OCI-LY3 (cell line): ENCODE measurements around the gene CCDC24.

ENCODE experiments used
- H2AFZ ChIP-seq: fragments of 200-600, 300-600 bp; shearing (Covaris generic); 2 replicates; pipeline ENCODE4 v1.6.0; 2014; ENCODE audit warnings: antibody characterized with exemption, low read depth, low read length
- H3K27ac ChIP-seq: fragments of 200-600, 300-600 bp; sonication (generic); 2 replicates; pipeline ENCODE4 v1.5.1; 2014; ENCODE audit warnings: mild to moderate bottlenecking, low read length, moderate library complexity, mixed read lengths
- H3K27me3 ChIP-seq: fragments of 200-600, 300-600 bp; sonication (generic); 2 replicates; pipeline ENCODE4 v1.6.1; 2014; ENCODE audit warnings: low read depth, low read length, mixed read lengths
- H3K36me3 ChIP-seq: fragments of 200-600, 300-600 bp; sonication (generic); replicated peaks from 2 replicates; pipeline ENCODE3; 2014; ENCODE audit warnings: low read depth, low read length, mixed read lengths
- H3K4me1 ChIP-seq: fragments of 300-600, 200-600 bp; sonication (generic); 2 replicates; pipeline ENCODE4 v1.6.1; 2014; ENCODE audit warnings: low read length, mixed read lengths
- H3K4me2 ChIP-seq: fragments of 200-600, 300-600 bp; sonication (generic); 2 replicates; pipeline ENCODE4 v1.6.1; 2014; ENCODE audit warnings: low read length, mixed read lengths
- H3K4me3 ChIP-seq: fragments of 300-600, 200-600 bp; sonication (generic); 2 replicates; pipeline ENCODE4 v1.5.1; 2014; ENCODE audit warnings: antibody characterized with exemption, mild to moderate bottlenecking, low read length, moderate library complexity
- H3K79me2 ChIP-seq: fragments of 300-600, 200-600 bp; shearing (Covaris generic); 2 replicates; pipeline ENCODE4 v1.6.1; 2014; ENCODE audit warnings: mild to moderate bottlenecking, low read length, mixed read lengths
- H3K9ac ChIP-seq: fragments of 300-600, 200-600 bp; shearing (Covaris generic); 2 replicates; pipeline ENCODE4 v1.6.0; 2014; ENCODE audit warnings: mild to moderate bottlenecking, low read length, moderate library complexity
- H3K9me3 ChIP-seq: fragments of 200-600, 300-600 bp; shearing (Covaris generic); 2 replicates; pipeline ENCODE4 v1.6.1; 2014; ENCODE audit warnings: low read length, mixed read lengths; ENCODE audit not compliant: insufficient read depth
- H4K20me1 ChIP-seq: fragments of 200-600, 300-600 bp; sonication (generic); 2 replicates; pipeline ENCODE4 v1.6.1; 2016; ENCODE audit warnings: low read length, mixed read lengths; ENCODE audit not compliant: insufficient read depth
- CTCF ChIP-seq: fragments of 200-600, 300-600 bp; sonication (generic); IDR thresholded peaks from 2 replicates; pipeline ENCODE4 v1.5.1; 2014; ENCODE audit warnings: antibody characterized with exemption, low read length, low read depth
- EZH2phosphoT487 ChIP-seq: fragments of 200-600 bp; shearing (Covaris generic); IDR thresholded peaks from 2 replicates; pipeline ENCODE4 v1.6.1; 2018; ENCODE audit warnings: antibody characterized with exemption, mixed run types, low read depth

CCDC24 gene

GRCh38 chr1:43946236-43947060 is 45.0 kb upstream of the CCDC24 start, which contains the start of gene IPO13:
Gene IPO13 (plus strand): TSS chr1:43946950. CDS start chr1:43947601, 651 bp downstream.
- Histone ChIP-seq H3K27ac (peak within 1 kb of the TSS; percentile 78), H3K27me3 (no peaks in the 10 kb centered on the region), H3K9ac (peak within 1 kb of the TSS; percentile 86), H3K36me3 (no peaks in the 10 kb centered on the region), H3K79me2 (peaks cover 30% of the 10 kb centered on the region), H3K4me2 (peak within 1 kb of the TSS; percentile 98), H3K4me3 (peak within 1 kb of the TSS; percentile 96), H2AFZ (peak within 1 kb of the TSS; percentile 78), H4K20me1 (no peaks in the 10 kb centered on the region), H3K4me1 (peaks cover 6% of the 10 kb centered on the region), H3K9me3 (no peaks in the 10 kb centered on the region)
- TF ChIP-seq EZH2phosphoT487 = no peak
- peak; percentile 51 for TF ChIP-seq CTCF

GRCh38 chr1:43947061-43947873 is 44.1 kb upstream of the CCDC24 start:
- no peaks in the 10 kb centered on the region for H4K20me1 ChIP-seq
- TF ChIP-seq EZH2phosphoT487 (no peak), CTCF (no peak)
- H3K9me3 ChIP-seq = no peaks in the 10 kb centered on the region
- H3K79me2 ChIP-seq = peaks cover 30% of the 10 kb centered on the region
- H3K27ac ChIP-seq = no peak overlapping the region
- H3K27me3 ChIP-seq = no peaks in the 10 kb centered on the region
- peak overlapping the region; percentile 51 for H2AFZ ChIP-seq
- no peaks in the 10 kb centered on the region for H3K36me3 ChIP-seq
- peak overlapping the region; percentile 80 for H3K9ac ChIP-seq
- H3K4me2 ChIP-seq = peak overlapping the region; percentile 95
- H3K4me1 ChIP-seq = peaks cover 6% of the 10 kb centered on the region
- H3K4me3 ChIP-seq = peak overlapping the region; percentile 96

- H2AFZ ChIP-seq = no peak overlapping the region
- peaks cover 30% of the 10 kb centered on the region for H3K79me2 ChIP-seq
- no peaks in the 10 kb centered on the region for H3K36me3 ChIP-seq
- H3K4me3 ChIP-seq = peak overlapping the region; percentile 96
- H3K27me3 ChIP-seq = no peaks in the 10 kb centered on the region
- H4K20me1 ChIP-seq = no peaks in the 10 kb centered on the region
- H3K4me2 ChIP-seq = peak overlapping the region; percentile 95
- H3K9ac ChIP-seq = peak overlapping the region; percentile 80; the same call in 1 of the 2 replicates
- H3K27ac ChIP-seq = no peak overlapping the region
- peaks cover 6% of the 10 kb centered on the region for H3K4me1 ChIP-seq
- TF ChIP-seq EZH2phosphoT487 = no peak
- no peaks in the 10 kb centered on the region for H3K9me3 ChIP-seq
Observed at GRCh38 chr1:43947874-43948437, 43.4 kb upstream of the CCDC24 start.

- no peaks in the 10 kb centered on the region for H3K9me3 ChIP-seq
- H3K4me1 ChIP-seq = peaks cover 6% of the 10 kb centered on the region
- H3K4me3 ChIP-seq = no peak overlapping the region
- no peak overlapping the region for H2AFZ ChIP-seq
- peaks cover 26% of the 10 kb centered on the region for H3K79me2 ChIP-seq
- no peaks in the 10 kb centered on the region for H4K20me1 ChIP-seq
- no peak overlapping the region for H3K27ac ChIP-seq
- H3K36me3 ChIP-seq = no peaks in the 10 kb centered on the region
- H3K9ac ChIP-seq = no peak overlapping the region
- no peak overlapping the region for H3K4me2 ChIP-seq
- no peaks in the 10 kb centered on the region for H3K27me3 ChIP-seq
- no peak for TF ChIP-seq EZH2phosphoT487
- no peak for TF ChIP-seq CTCF
Observed at GRCh38 chr1:43949678-43950077, 41.7 kb upstream of the CCDC24 start.
